H4 (cell line): ENCODE results near the gene CPNE7. TPM values are rescaled to one million over a fixed set of nuclear protein-coding genes. Genes with fewer than 3 reads are reported as not detected.
"Not testable (repeated sequence)": the region's sequence is repeated elsewhere in the genome, so short reads cannot be mapped to it uniquely, and the experiment has no call there.

Source experiments
- DNase-seq: peaks from one replicate; pipeline ENCODE4 v3.0.0-alpha.2; 2015; ENCODE audit warnings: low spot score
- total RNA-seq: library from RNA; depleted of rRNA; stranded (reverse); fragments of >200 nt; shearing (Covaris generic); gene quantifications from 2 replicates; pipeline ENCODE4 v1.2.3, GENCODE V29; 2014; rRNA removed

Gene CPNE7
- total RNA-seq, 1 experiment from 2014 or later, result 3.9 TPM

- no peak for DNase-seq
These were observed 48.1 kb downstream of the CPNE7 start for GRCh38 chr16:89623511-89624261.

DNA sequence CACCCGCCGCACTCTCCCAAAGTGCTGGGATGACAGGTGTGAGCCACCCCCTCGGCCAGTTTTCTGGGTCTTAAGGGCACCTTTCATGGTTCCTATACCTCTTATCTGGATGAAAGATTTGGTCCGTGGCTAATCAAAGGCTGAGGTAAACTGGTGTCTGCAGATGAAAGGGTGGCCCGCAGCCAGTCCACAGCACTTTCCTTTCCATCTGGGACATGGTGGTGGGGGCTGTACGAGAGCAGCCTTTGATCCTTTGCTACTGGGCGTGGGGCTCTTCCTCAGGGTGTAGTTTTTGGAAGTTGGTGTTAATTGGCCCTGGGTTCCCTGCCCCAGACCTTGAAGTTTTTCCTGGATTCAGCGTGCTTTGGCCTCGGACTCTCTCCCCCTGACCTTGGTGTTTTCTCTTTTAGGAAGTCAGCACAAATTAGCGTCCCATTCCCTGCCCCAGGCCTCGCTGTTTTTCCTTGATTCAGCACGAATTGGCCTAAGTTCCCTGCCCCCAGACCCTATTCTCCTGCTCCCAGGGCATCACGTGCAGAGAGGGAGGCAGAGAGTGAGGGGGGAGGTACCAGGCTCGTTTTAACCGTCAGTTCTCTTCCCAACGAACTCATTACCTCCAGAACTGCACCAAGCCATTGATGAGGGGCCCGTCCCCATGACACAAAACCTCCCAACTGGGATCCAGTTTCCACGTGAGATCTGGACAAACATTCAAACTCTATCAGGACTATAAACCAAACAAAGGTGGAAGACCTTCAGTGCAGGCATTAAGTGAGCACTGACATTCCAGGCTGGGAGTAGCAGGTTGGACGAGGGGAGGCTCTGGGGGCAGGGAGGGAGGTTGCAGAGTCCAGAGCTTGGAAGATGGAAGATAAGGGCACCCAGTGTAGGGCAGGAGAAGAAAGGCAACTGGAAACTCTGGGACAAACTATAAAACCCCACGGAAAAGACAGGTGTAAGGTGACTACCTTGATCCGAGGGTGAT lies 49.5 kb downstream of the CPNE7 start:
- no peak for DNase-seq

DNA sequence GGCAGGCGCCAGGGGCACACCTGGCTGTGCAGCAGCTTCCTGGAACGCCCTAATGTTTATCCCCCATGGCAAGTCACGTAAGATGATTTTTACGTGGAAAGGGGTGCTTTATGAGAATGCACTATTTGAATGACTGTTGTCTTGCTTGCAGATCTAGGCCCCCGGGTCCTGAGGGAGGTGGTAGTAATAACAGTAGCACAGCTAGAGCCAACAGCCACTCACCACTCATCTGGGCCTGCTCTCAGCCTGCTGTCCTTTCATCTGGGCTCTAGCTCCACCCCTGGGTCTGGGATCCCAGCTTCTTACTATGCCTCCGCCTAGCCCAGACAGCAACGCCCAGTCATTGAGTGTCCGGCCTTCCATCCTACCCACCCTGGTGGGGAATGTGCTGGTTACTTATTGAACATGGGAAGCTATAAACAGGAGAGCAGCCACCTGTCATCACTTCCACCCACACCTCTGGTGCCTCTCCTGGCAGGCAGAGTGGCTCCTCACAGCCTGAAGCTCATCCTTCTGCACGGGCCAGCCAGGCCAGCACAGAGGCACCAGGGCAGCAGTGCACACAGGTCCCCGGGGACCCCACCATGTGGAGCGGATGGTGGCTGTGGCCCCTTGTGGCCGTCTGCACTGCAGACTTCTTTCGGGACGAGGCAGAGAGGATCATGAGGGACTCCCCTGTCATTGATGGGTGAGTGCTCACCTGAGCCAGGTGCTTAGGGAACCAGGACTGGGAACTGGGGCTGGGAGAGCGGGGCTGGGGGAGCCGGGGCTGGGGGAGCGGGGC lies 54.5 kb downstream of the CPNE7 start:
- no peak for DNase-seq

DNA sequence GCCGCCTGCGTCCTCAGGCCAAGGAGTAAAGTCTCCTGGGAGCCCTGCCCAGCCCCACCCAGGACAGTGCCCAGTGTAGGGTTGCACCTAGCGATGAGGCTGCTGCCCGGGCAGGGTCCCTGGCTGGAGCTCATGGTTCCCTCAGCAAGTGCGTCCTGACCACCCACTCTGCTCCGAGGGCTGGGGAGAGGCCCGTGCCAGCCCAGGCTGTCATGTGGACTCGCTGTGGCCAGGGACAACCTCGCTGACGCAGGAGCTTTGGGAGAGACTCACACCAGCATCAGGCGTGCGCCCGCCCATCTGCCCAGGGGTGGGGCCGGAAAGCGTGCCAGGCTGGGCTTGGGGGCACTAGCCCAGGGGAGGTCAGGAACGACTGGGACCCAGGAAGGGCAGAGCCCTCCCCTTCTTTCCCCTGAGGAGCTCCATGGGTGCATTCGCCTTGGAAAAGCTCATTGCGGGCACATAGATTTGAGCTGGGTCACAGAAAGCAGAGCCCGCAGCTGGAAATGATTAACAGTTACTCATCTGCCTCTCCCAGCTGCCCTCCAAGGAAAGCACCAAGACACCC lies 57.6 kb downstream of the CPNE7 start:
- DNase-seq, result peak; percentile 76

- not testable (repeated sequence) for DNase-seq
These were observed 59.2 kb downstream of the CPNE7 start for GRCh38 chr16:89634463-89635385.

DNA sequence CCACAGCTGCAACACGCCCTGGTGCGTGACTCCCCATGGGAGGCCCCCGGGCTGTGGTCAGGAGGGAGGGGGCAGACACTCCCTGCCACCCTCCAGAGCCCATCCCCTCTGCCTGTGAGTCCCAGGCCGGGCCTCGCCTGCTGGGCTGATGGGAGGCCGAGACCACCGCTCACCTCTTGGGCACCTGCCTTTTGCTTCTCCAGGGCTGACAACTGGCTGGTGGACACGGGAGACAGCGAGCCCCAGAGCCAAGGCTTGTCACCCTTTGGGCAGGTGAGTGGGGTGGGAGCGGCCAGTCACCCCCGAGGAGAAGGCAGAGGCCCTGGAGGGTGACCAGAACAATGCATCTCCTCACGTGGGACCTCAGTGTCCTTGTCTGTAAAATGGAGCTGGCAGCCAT lies 61.1 kb downstream of the CPNE7 start:
- DNase-seq, result no peak

GRCh38 chr16:89637379-89637778 lies 61.8 kb downstream of the CPNE7 start:
- DNase-seq, result no peak

GRCh38 chr16:89638455-89638854 lies 62.9 kb downstream of the CPNE7 start:
- no peak for DNase-seq

DNA sequence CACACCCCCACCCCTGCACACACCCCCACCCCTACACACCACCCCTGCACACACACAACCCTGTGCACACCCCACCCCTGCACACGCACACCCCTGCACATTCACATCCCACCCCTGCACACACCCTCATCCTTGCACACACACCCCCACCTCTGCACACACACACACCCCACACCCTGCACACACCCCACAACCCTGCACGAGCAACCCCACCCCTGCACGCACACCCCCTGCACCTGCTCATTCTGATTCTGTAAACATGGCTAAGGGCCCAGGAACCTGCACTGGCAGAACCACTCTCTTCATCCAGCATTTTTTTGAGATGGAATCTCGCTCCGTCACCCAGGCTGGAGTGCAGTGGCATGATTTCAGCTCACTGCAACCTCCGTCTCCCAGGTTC lies 63.8 kb downstream of the CPNE7 start:
- no peak for DNase-seq

DNA sequence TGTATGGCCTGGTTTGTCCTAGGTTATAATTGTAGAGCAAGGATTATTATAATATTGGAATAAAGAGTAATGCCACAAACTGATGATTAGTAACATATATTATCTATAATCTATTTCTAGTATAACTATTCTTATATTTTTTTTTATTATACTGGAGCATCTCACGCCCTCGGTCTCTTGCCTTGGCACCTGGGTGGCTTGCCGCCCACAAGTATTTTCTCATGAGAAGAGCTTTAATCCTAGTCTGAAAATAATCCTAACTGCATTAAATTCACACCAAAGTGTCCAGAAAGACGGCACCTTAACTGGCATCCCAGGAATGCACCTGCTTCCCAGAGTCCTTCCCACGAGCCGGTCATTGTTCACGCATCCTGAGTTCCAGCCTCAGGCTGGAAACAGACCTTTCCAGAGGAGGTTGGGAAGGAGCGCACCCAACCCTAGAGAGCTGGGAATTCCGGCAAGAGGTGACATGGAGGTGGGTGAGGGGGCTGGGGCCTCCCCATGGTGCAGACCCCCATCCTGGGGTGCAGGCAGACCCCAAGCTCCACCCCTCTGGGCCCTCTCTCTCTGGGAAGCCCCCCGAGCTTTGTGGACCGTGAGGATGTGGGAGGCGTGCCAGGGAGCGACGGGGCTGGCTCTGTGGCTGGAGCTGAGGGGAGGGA lies 66.0 kb downstream of the CPNE7 start:
- no peak for DNase-seq

DNA sequence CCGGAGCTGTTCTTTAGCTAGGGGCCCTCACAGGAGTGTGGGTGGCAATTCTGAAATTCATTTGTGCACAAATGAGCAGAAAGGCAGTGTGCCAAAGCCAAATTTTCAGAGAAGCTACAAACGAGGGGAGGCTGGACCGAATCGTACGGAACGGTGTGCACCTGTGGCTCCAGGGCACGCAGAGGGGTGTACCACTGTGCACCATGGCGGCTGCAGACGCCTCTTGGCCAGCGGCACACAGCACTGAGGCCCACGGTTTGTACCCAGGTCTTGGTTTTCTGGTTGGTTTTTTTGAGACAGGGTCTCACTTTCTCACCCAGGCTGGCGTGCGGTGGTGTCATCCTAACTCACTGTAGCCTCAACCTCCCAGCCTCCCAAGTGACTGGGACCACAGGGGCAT lies 67.0 kb downstream of the CPNE7 start:
- DNase-seq, result no peak

- no peak for DNase-seq
These were observed 68.3 kb downstream of the CPNE7 start for GRCh38 chr16:89643769-89644300.

DNA sequence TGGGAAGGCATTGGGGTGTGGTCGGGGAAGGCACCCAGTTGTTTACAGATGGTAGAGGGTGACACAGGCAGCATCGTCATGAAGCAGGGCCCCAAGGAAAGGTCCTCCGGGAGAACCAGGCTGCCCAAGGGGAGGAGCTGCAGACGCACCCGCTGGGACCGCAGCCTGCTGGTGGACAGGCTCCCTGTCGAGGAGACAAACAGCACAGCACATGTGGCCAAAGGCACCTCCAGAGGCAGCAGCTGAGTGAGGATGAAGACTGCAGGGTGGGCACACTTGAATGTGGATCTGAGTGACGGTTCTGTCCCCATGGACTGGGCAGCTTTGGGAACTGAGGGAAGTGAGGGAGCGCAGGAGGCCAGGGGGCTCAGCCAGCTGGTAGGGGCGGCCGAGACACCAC lies 69.6 kb downstream of the CPNE7 start:
- no peak for DNase-seq

DNA sequence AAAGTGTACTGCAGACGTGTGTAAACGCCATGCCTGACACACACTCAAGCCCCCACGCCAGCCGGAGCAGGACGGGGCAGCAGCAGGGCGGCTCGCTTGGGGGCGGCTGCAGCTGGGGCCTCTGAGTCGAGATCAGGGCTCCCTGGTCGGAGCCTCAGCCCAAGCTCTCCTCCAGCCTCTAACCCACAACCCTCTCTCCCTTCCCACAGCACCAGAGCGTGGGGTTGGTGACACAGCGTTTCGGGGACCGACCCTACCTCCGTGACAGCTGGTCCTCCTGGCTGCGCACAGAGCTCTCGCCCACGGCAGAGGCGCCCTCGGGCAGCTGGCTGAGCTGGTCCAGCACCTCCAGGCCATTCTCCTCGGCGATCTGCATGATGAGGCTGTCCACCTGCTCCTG lies 70.7 kb downstream of the CPNE7 start:
- no peak for DNase-seq

Other genes starting within 250 kb of the CPNE7 start
- 34.4 and 39.2 TPM in 2 replicates for gene ANKRD11, start 85.2 kb upstream of the CPNE7 start, total RNA-seq
- gene SPG7, start 67.4 kb upstream of the CPNE7 start, total RNA-seq, result 45.0 and 46.7 TPM in 2 replicates
- 3,458 and 4,141 TPM in 2 replicates for gene RPL13, start 15.1 kb upstream of the CPNE7 start, total RNA-seq
- not detected in 2 replicates for gene DPEP1, start 37.9 kb downstream of the CPNE7 start, total RNA-seq
- 70.7 and 95.1 TPM in 2 replicates for gene CHMP1A, start 82.0 kb downstream of the CPNE7 start, total RNA-seq
- 6.4 and 9.9 TPM in 2 replicates for gene SPATA33, start 82.1 kb downstream of the CPNE7 start, total RNA-seq
- gene CDK10, start 110.9 kb downstream of the CPNE7 start, total RNA-seq, result 23.0 and 37.5 TPM in 2 replicates
- gene SPATA2L, start 125.9 kb downstream of the CPNE7 start, total RNA-seq, result 8.1 and 9.2 TPM in 2 replicates
- gene VPS9D1, start 145.1 kb downstream of the CPNE7 start, total RNA-seq, result 4.1 and 6.0 TPM in 2 replicates
- 5.9 and 6.9 TPM in 2 replicates for gene ZNF276, start 145.8 kb downstream of the CPNE7 start, total RNA-seq
- gene FANCA, start 240.9 kb downstream of the CPNE7 start, total RNA-seq, result 18.8 and 23.4 TPM in 2 replicates